ENCODE measurements around the gene OR6C3.

- no peak for TF ChIP-seq SP1 (IDR thresholded peaks at IDR 0.05)
- TF ChIP-seq L3MBTL2 (conservative IDR thresholded peaks at IDR 0.05) = no peak
- TF ChIP-seq TARDBP (IDR thresholded peaks at IDR 0.05) = no peak
- TF ChIP-seq ELF4 (IDR thresholded peaks at IDR 0.05) = no peak
- TF ChIP-seq CTBP1 (IDR thresholded peaks at IDR 0.05; ENCODE audit: borderline replicate concordance) = no peak
- TF ChIP-seq PKNOX1 (IDR thresholded peaks at IDR 0.05) = no peak
- no peak for TF ChIP-seq FOXK2 (IDR thresholded peaks at IDR 0.05)
These were observed 34.5 kb downstream of the OR6C3 start for GRCh38 chr12:55365086-55365485.
